Stimulated activated CD8-positive, alpha-beta memory T cell treated with anti-CD3 and anti-CD28 coated beads, Interleukin-4, amount 100 ng/mL, for 1 hour (primary cell): Measurements from ENCODE around the gene PGP.
A peak's percentile ranks its signal among the peaks of the same experiment; 100 is the strongest.
"Not testable (repeated sequence)": the region's sequence is repeated elsewhere in the genome, so short reads cannot be mapped to it uniquely, and the experiment has no call there.

Experiments
- DNase-seq, 2 donors: peaks; one replicate each; pipeline ENCODE4 v3.0.0-alpha.2; 2020; ENCODE audit warnings: low read depth in 2 of 2, low spot score in 1 of 2

Gene PGP, protein sequence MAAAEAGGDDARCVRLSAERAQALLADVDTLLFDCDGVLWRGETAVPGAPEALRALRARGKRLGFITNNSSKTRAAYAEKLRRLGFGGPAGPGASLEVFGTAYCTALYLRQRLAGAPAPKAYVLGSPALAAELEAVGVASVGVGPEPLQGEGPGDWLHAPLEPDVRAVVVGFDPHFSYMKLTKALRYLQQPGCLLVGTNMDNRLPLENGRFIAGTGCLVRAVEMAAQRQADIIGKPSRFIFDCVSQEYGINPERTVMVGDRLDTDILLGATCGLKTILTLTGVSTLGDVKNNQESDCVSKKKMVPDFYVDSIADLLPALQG

DNA sequence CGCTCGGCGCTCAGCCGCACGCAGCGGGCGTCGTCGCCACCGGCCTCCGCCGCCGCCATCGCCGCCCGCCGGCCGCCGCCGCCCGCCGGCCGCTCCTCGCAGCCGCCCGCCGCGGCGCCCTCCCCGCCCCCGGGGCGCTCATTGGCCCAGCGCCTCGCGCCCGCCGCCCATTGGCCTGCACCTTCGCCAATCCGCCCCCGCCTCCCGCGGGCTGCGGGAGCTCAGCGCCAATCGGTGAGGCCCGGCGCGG is at the start of gene PGP:
Gene PGP, minus strand, starts transcription at position 122 of the 250 bp plus-strand sequence. Its CDS starts 63 bp downstream, at position 59.
- DNase-seq = no peak

DNA sequence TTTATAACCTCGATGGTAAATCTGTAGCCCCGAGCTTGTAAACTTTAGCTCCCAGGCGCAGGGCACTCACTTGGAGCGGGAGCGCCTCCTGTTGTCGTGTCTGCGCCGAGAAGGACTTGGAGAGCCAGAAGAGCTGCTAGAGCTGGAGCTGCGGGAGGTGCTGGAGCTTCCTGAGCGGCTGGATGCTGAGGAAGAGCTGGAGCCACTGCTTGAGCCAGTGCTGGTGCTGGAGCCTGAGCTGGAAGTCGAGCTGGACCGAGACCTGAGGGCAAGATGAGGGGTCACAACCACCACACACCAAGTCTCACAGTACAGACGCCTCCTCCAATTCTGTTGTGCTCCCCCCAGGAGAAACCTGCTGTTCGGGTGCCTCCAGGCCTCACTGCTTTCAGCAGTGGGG is 48.4 kb upstream of the PGP start:
- DNase-seq = not testable (repeated sequence)

DNA sequence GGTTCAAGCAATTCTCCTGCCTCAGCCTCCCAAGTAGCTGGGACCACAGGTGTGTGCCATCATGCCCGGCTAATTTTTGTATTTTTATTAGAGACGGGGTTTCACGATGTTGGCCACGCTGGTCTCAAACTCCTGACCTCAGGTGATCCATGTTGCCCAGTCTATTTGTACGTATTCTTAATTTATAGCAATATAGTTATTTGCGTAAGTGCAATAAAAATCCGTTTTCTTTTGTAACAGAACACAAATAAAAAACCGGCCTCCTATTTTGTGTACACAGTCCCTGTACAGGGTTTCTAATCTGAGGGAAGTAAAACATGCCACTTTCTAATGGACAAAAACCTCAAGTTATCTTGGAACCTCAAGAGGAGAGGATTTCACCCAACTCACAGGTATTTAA is 45.6 kb upstream of the PGP start:
- DNase-seq = no peak

DNA sequence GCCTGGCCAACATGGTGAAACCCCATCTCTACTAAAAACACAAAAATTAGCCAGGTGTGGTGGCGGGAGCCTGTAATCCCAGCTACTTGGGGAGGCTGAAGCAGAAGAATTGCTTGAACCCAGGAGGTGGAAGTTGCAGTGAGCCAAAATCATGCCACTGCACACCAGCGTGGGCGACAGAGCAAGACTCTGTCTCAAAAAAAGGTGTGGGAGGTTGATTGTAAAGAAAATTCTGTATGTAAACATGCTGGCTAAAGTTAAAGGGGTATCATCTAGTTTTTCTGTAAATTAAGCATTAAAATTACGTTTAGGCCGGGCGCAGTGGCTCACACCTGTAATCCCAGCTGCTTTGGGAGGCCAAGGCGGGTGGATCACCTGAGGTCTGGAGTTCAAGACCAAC is 43.9 kb upstream of the PGP start:
- DNase-seq = not testable (repeated sequence)

DNA sequence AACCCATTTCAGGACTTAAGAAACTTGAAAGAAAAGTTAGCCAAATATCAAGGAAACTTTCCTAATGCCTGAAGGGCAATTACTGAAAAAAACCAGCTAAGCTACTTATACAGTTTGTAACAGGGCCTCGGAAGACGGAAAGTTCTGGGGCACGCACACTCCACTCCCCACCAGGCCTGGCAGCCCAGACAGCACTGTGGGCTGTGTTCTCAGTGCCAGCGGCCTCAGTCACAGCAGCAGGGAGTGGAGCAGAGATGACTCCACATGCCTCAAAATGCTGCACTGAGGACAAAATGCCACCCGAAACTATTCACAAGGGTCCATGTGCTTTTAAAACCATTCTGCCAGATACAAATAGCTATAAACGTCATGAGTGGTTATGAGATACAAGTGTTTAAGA is 43.1 kb upstream of the PGP start:
- DNase-seq = no peak

DNA sequence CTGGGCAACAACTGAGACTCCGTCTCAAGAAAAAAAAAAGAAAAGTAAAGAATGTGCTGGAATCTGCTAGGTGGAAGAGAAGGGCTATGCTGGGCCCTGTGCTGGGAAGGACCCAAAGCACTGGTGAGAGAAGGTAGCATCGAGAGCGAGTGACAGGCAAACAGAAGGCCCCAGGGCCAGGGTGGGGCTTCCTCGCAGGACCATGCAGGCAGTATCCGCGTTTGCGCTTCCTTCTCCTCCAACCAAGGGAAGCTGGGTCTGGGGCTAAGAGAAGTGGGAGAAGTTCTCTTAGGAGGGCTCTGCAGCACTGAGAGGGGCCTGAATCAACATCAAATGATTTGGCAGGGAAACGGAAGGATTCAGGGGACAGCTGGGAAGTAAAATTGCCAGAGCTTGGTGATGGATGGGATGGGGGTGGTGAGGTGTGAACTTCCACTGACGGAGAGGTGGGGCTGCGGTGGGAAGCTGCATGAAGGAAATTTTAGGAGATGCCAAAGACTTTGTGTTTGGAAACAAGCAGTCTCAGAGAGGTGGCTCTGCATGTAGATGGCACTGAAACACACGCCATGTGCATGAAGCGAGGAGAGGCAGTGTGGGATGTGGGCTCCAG is 42.0 kb upstream of the PGP start:
- DNase-seq = no peak

DNA sequence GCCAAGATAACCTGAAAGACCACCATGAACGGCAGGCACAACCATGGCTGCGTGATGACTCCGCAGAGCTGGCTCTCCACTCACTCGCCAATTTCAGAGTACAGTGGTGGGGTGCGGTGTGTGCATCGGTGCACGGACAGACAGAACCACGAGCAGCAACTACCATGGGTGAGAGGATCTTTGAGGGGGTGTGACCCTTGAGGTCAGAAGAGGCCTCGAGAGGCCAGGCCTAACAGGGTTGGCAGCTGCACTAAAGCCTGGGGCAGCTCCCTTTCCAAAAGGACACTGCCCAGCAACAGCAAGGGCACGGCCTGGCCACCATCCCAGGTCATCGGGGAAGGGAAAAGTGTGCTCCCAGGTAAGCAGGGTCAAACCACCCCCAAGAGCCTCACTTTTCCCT is 38.7 kb upstream of the PGP start:
- DNase-seq = no peak

DNA sequence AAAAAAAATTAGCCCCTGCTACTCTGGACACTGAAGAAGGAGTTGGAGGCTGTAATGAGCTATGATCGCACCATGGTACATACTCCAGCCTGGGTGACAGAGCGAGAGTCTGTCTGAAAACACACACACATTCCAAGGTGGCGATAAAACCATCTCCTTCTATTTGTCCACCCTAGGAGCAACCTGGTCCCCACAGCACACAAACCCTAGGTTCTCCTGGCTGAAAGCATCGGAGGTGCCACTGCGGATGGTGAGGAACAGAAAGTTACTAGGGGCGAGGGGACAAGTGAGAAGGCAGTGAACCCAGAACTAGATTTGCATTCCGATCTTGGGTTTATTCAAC is 38.1 kb upstream of the PGP start:
- no peak for DNase-seq

DNA sequence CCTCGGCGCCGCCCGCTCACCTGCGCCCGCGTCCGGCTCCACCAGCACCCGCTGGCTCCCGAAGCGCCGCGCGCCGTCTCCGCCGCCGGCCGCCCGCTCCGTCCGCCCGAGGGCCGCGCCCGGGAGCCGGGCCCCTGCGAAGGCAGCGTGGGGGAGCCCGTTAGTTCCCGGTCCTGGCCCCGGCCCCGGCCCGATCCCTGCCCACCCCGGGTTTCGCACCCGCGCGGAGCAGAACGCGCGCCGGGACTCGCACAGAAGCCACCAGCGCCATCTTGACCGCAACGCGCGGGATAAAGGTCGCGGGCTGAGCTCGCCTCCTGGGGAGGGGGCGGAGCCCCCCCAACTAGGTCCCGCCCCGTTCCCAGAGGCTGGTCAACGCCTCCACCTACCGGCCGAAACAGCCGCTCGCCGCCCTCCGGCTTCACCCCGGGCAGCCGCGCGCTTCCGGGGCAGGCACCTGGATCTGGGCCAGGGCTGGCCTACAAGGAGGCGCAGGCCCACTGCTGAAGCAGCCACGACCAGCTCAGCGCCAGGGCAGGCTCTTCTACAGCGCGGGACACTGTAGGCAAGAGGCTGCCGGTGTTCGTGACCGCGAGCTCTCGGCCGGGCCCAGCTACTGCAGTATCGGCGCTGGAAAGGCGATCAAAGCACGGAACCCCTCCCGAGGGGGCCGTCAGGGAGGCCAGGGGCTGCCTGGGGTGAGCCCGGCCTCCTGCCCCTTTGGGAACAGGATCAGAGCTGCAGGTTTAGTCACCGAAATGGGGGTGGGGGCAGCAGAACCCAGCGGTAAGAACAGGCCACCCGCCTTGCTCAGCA is 36.9 kb upstream of the PGP start, which contains the start of gene ECI1:
Gene ECI1, minus strand, starts transcription at position 292 of the 816 bp plus-strand sequence. Its CDS starts 21 bp downstream, at position 271.
- DNase-seq = peak; percentile 63 to 66

DNA sequence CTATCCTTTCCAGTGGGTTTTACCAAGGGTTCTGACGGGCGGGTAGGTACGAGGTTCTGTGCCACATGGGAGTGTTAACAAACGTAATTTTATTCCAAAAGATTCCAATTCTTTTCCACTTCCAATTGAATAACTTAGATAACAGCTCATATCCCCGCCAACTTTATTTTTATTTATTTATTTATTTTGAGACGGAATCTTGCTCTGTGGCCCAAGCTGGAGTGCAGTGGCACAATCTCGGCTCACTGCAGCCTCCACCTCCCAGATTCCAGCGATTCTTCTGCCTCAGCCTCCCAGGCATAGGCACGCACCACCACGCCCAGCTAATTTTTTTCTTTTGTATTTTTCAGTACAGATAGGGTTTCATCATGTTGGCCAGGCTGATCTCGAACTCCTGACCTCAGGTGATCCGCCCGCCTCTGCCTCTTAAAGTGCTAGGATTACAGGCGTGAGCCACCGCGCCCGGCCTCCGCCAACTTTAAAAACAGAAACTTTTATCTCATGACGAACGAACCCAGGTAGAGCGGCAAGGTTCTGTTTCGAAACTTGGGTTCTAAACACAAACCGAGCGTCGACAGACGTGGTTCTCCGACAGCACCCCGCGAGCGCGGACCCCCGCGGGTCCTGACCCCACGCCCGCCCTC is 36.1 kb upstream of the PGP start:
- DNase-seq = no peak

DNA sequence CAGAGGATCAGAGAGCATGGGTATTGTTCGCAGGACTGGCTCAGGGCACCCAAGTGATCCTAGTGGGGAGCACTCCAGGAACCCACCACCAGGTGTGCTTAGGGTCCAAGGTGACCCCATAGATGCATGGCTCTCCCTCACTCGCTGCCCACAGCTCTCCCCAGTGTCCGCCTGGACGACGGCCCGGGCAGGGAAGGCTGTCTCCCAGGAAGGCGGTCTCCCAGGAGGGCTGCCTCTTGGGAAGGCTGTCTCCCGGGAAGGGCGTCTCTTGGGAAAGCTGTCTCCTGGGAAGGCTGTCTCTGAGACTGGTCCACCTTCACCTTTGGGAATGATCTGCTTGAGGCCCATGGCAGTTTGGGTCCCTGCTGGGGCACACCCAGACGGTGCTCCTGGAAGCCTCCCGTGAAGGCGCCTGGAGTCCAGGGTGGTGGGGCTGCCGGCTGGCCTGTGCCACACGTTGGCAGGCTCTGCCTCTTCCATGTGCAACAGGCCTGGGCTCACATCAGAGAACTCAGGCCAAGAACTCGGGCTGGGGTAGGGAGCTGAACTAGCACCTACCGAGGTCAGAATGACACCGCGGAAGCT is 31.8 kb upstream of the PGP start:
- DNase-seq = no peak

DNA sequence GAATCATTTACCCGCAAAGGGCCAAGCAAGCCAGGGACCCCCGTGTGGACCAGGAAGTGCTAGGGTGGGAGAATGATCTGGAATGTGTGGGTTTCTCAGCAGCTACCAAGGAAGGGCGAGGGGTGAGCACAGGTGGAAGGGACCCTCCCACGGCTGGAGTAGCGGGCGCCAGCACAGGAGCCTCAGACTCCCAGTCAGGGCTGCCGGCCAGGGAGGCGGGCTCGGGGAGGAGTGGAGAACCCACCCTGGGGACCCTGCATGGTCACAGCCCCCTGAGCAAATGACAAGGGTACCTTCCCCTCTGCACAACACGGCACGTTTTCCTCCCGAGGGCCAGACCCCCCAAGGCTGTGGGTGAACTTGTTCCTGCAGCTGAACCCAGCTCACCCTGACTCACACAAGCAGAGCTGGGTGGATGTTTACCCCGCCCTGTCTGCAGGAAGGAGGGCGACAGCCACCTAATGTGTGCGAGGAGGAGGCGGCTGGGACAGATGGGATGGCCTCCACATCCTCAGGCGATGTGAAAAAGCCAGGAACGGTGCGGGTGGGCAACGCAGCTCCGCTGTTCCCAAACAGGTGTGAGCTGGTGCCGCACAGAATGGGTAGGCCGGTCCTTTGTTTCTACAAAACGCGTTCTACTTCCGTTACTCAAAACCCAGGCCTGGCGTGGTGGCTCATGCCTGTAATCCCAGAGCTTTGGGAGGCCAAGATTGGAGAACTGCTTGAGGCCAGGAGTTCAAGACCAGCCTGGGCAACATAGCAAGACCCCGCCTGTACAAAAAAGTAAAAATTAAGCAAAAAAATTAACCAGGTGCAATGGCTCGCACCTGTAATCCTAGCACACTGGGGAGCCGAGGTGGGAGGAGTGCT is 30.5 kb upstream of the PGP start:
- DNase-seq = no peak

DNA sequence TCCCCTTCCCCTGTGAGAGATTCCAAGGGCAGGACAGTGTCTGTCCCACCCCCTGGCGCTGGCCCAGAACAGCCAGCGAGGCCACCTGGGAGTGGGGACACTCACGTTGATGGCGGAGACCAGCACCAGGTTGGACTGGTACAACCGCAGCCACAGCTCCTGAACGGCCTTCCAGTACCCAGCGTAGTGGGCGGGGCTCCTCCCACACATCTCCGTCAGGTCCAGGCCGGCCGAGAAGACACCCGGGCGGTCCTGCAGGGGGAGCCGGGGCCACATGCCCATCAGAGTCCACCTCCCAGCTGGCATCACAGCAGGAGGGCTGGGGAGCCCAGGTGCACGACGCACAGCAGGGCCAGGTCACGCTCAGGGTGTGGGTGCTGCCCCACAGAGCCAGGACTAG is 29.7 kb upstream of the PGP start:
- no peak for DNase-seq

DNA sequence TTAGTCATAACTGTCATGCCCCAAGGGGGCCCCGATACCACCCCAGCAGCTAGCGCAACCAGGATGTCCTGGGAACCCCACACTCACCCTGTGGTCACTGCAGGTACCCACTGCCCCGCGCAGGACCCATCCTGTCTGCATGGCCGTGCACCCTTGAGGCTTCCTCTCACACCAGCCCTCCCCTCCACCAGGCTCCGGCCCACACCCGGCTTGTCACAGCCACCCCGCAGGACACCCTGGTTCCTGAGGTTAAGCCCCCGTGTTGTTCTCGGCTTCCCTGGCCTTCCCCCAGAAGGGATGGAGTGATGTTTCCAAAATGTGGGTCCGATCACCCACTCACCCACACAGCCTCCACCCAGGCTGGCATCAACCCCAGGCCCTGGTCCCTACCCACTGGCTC is 29.1 kb upstream of the PGP start:
- no peak for DNase-seq

DNA sequence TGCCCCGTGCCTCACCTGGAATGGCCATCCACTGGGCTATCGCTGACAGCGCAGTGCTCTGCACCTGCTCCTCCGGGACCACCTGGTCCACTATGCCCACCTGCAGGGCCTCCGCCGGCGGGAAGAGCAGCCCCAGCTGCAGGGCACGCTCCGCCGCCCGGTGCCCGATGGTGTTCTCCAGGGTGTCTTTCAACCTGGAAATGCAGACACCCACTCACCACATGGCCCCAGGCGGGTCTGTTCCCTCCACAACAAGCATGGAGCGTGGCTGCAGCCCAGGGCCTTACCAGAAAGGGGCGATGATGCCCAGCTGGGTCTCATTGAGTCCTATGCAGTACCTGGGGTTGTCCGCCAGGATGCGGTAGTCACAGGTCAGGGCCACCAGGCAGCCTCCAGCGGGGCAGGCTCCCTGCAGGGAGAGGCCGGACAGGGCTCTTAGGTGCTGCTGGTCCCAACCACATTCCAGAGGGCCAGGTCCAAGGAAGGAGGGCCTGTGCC is 28.4 kb upstream of the PGP start:
- DNase-seq = no peak

DNA sequence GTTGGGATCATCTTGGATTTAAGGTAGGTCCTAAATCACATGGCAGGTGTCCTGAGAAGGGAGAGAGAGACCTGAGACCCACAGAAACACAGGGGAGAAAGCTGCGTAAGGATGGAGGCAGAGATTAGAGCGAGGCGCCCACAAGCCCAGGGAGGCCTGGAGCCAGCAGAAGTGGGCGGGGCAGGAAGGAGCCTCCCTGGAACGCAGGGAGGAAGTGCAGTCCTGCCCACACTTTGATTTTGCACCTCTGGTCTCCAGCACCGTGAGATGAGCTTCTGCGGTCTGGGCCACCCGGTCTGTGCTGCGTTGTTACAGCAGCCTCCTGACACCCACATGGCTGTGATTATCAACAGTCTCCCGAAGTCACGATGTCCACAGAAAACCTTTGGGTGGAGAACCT is 28.0 kb upstream of the PGP start:
- DNase-seq = no peak

DNA sequence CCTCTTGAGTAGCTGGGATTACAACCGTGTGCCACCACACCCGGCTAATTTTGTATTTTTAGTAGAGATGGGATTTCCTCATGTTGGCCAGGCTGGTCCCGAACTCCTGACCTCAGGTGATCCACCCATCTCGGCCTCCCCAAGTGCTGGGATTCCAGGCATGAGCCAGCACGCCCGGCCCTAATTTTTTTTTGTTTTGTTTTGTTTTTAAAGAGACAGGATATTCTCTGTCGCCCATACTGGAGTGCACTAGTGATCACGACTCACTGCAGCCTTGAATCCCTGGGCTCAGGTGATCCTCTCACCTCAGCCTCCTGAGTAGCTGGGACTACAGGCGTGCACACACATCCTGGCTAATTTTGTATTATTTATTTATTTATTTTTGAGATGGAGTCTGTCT is 25.7 kb upstream of the PGP start:
- not testable (repeated sequence) for DNase-seq

DNA sequence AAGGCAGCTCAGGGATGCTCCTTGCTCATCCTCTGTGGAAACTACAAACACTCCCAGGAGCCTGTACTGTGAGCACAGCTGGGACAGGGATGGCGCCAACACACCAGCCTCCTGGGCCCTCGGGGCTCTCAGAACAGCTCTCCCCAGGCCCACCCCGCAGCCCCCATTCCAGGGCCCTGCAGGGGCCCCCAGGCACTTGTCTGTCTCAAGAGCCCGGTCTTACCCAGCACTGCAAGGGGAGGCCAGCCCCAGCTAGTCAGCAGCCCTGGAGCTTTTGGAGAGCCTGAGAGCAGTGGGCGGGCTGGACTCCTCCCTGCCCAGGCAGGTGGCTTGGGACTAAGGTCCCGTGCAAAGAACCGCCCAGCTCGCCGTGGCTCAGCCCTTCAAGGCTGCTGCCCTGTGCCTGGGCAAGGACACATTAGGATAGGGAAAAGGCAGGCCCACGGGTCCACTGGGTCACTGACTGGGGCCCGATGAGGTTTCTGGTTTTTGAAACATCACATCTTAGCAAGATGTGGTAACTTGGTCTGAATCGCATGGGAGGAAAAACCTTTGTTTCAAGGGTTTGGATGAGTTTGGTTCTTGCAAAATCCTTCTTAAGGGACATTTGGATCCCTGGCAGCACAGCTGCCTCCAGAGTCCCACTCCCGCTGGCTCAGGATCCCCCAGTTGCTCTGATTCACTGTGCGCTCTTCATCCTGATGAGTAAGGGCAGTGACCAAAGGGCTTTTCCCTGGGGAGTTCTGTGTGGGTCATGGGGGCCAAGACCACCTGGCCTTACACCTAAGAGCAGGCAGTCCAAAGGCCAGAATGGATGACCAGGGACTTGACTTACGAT is 24.4 kb upstream of the PGP start:
- DNase-seq = no peak

DNA sequence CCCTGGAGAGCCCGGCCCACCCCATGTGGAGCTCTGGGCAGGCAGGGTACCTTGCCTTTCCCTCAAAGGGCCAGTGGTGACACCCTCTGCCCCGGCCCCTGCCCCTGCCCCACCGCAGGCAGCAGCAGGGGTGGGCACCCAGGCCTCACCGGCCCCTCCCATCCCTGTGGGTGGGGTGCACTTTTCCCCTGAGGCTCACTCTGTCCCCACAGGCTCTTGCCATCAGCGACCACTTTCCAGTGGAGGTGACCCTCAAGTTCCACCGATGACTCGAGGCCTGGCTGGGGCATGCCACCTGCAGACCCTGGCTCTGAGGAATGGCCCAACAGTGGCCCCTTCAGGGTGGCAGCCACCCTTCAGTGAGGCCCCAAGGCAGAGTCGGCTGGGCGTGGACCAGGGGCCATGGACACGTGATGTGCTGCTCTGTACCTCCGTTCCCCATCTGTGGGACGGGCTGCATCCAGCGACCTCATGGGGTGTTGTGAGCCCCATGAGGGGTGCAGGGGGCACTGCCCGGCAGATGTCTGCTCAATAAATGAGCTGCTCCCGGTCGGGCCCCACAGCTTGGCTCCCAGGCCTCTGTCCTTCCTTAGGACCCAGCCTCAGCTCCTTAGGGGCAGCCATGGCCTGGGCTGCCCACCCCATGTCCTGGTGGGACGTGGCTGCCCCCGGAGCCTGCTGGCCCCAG is 23.7 kb upstream of the PGP start:
- no peak for DNase-seq
